ENCODE data around the gene HECTD1. TPM values are rescaled to one million over a fixed set of nuclear protein-coding genes. Genes with fewer than 3 reads are reported as not detected.
"Not testable (repeated sequence)": the region's sequence is repeated elsewhere in the genome, so short reads cannot be mapped to it uniquely, and the experiment has no call there.

The HECTD1 gene
- total RNA-seq, 4 donors from 2014 or later: 183 to 293 (median 208) TPM

- Histone ChIP-seq H3K27me3 (no peaks in the 10 kb centered on the region), H3K4me3 (no peak overlapping the region), H3K4me1 (peaks cover 0 to 4% (median 2%) of the 10 kb centered on the region in 4 donors), H3K27ac (no peak overlapping the region), H3K36me3 (no peaks in the 10 kb centered on the region), H3K9me3 (no peaks in the 10 kb centered on the region)
- TF ChIP-seq POLR2A (IDR thresholded peaks at IDR 0.05) (no peak), CTCF (IDR thresholded peaks at IDR 0.05) (no peak)
- DNase-seq: no peak
These were observed 46.3 kb upstream of the HECTD1 start for GRCh38 chr14:31253746-31254471.

- no peaks in the 10 kb centered on the region for H3K27me3 ChIP-seq
- no peaks in the 10 kb centered on the region for H3K9me3 ChIP-seq
- H3K4me3 ChIP-seq: no peak overlapping the region
- no peaks in the 10 kb centered on the region for H3K36me3 ChIP-seq
- TF ChIP-seq POLR2A (IDR thresholded peaks at IDR 0.05) (no peak), CTCF (IDR thresholded peaks at IDR 0.05) (no peak)
- H3K27ac ChIP-seq: no peak overlapping the region
- no peak for DNase-seq
- H3K4me1 ChIP-seq: no peaks in the 10 kb centered on the region
These were observed 45.3 kb upstream of the HECTD1 start for GRCh38 chr14:31252865-31253264.

GRCh38 chr14:31251028-31251958 is 43.7 kb upstream of the HECTD1 start:
- Histone ChIP-seq H3K9me3 (no peaks in the 10 kb centered on the region), H3K36me3 (no peaks in the 10 kb centered on the region), H3K27me3 (no peaks in the 10 kb centered on the region), H3K4me1 (no peaks in the 10 kb centered on the region), H3K27ac (no peak overlapping the region), H3K4me3 (no peak overlapping the region)
- TF ChIP-seq CTCF (IDR thresholded peaks at IDR 0.05): no peak
- no peak for TF ChIP-seq POLR2A (IDR thresholded peaks at IDR 0.05)
- peak in 1 of 3 donors; percentile 63 for DNase-seq

- H3K27ac ChIP-seq: peak overlapping the region in 2 of 4 donors; percentile 45 to 81
- TF ChIP-seq POLR2A (IDR thresholded peaks at IDR 0.05) (no peak), CTCF (IDR thresholded peaks at IDR 0.05) (no peak)
- no peak overlapping the region for H3K4me3 ChIP-seq
These were observed 37.0 kb upstream of the HECTD1 start for GRCh38 chr14:31244626-31245025.

GRCh38 chr14:31243860-31244259 is 36.3 kb upstream of the HECTD1 start:
- Histone ChIP-seq H3K27ac (peak overlapping the region in 2 of 4 donors; percentile 27 to 81), H3K9me3 (no peaks in the 10 kb centered on the region), H3K4me1 (peaks cover 0 to 6% (median 0%) of the 10 kb centered on the region in 4 donors), H3K36me3 (no peaks in the 10 kb centered on the region), H3K27me3 (no peaks in the 10 kb centered on the region), H3K4me3 (no peak overlapping the region)
- no peak for TF ChIP-seq CTCF (IDR thresholded peaks at IDR 0.05)
- TF ChIP-seq POLR2A (IDR thresholded peaks at IDR 0.05): no peak
- peak in 2 of 3 donors; percentile 54 to 80 for DNase-seq

More at GRCh38 chr14:31244626-31245025, 37.0 kb upstream of the HECTD1 start:
- Histone ChIP-seq H3K4me1 (peaks cover 0 to 6% (median 0%) of the 10 kb centered on the region in 4 donors), H3K27me3 (no peaks in the 10 kb centered on the region), H3K36me3 (no peaks in the 10 kb centered on the region), H3K9me3 (no peaks in the 10 kb centered on the region)
- DNase-seq: no peak

- not testable (repeated sequence) for DNase-seq, H3K27me3 ChIP-seq, H3K9me3 ChIP-seq, H3K4me3 ChIP-seq, H3K4me1 ChIP-seq, H3K27ac ChIP-seq, H3K36me3 ChIP-seq
These were observed 34.8 kb upstream of the HECTD1 start for GRCh38 chr14:31242161-31242940.

Data from Peyer's patch (tissue), 4 donors.